Measurements from ENCODE around the gene DNER.

- TF ChIP-seq CTCF (IDR thresholded peaks at IDR 0.05) (no peak), EP300 (IDR thresholded peaks at IDR 0.05) (no peak)
These were observed 238.6 kb downstream of the DNER start for GRCh38 chr2:229475778-229476177.
